CD8-positive, alpha-beta memory T cell (primary cell): ENCODE results near the gene TBC1D12. TPM values are rescaled to one million over a fixed set of nuclear protein-coding genes. Genes with fewer than 3 reads are reported as not detected.

Experiments used
- CTCF ChIA-PET: fragments of 350-600 bp; sonication (Branson Sonifier 250); formaldehyde crosslinking; loops from one replicate; lab custom pipeline; 2021; ENCODE audit warnings: antibody characterized with exemption; lab: Charles Lee
- POLR2A ChIA-PET: fragments of 350-600 bp; sonication (Branson Sonifier 250); formaldehyde crosslinking; loops from one replicate; lab custom pipeline; 2021; ENCODE audit warnings: antibody characterized with exemption; lab: Charles Lee
- DNase-seq, 5 donors: peaks; one replicate each; pipeline versions ENCODE4 v3.0.0 to v3.0.0-alpha.2; 2020 to 2022; ENCODE audit warnings: mixed read lengths in 1 of 5
- H3K27ac ChIP-seq: one replicate; pipeline ENCODE4 v1.7.0; 2013; ENCODE audit warnings: low read depth, mild to moderate bottlenecking, low read length, moderate library complexity
- H3K27me3 ChIP-seq: 2 replicates; pipeline ENCODE4 v1.7.0; 2013; ENCODE audit warnings: low read length, mild to moderate bottlenecking; ENCODE audit not compliant: insufficient read depth, poor library complexity, severe bottlenecking
- H3K36me3 ChIP-seq: 2 replicates; pipeline ENCODE4 v1.7.0; 2013; ENCODE audit warnings: mild to moderate bottlenecking, low read length, moderate library complexity; ENCODE audit not compliant: insufficient read depth
- H3K4me1 ChIP-seq: 2 replicates; pipeline ENCODE4 v1.7.0; 2013; ENCODE audit warnings: mild to moderate bottlenecking, low read length, moderate library complexity; ENCODE audit not compliant: insufficient read depth
- H3K4me3 ChIP-seq: 2 replicates; pipeline ENCODE4 v1.7.0; 2013; ENCODE audit warnings: mild to moderate bottlenecking, low read length
- H3K9me3 ChIP-seq: 2 replicates; pipeline ENCODE4 v1.7.0; 2013; ENCODE audit warnings: mild to moderate bottlenecking, low read length
- H3K27ac Mint-ChIP-seq, 8 donors: one replicate each; pipeline ENCODE4 v1.8.0; 2020 to 2021; ENCODE audit warnings: mixed read lengths in 8 of 8, mild to moderate bottlenecking in 6 of 8, inconsistent platforms in 3 of 8, moderate library complexity in 3 of 8
- H3K27me3 Mint-ChIP-seq, 2 donors: one replicate each; pipeline ENCODE4 v1.8.0; 2020 to 2021; ENCODE audit warnings: mixed read lengths in 2 of 2, mild to moderate bottlenecking in 1 of 2, moderate library complexity in 1 of 2
- H3K36me3 Mint-ChIP-seq, 3 donors: one replicate each; pipeline ENCODE4 v1.8.0; 2020 to 2021; ENCODE audit warnings: mixed read lengths in 3 of 3, inconsistent platforms in 1 of 3, mild to moderate bottlenecking in 1 of 3
- H3K4me1 Mint-ChIP-seq, 3 donors: one replicate each; pipeline ENCODE4 v1.8.0; 2020 to 2021; ENCODE audit warnings: mixed read lengths in 3 of 3, inconsistent platforms in 1 of 3, mild to moderate bottlenecking in 1 of 3
- H3K4me3 Mint-ChIP-seq, 7 donors: one replicate each; pipeline ENCODE4 v1.8.0; 2020 to 2021; ENCODE audit warnings: mixed read lengths in 7 of 7, mild to moderate bottlenecking in 6 of 7, moderate library complexity in 4 of 7, inconsistent platforms in 2 of 7
- H3K9me3 Mint-ChIP-seq, 5 donors: one replicate each; pipeline ENCODE4 v1.8.0; 2020 to 2022; ENCODE audit warnings: mixed read lengths in 5 of 5, mild to moderate bottlenecking in 3 of 5, moderate library complexity in 2 of 5, inconsistent platforms in 1 of 5
- polyA plus RNA-seq: library from polyadenylated mRNA; unstranded; fragments of 300-500 nt; fragmentation: Illumina TruSeq; gene quantifications from one replicate; pipeline ENCODE4 v1.2.3, GENCODE V29; 2021
- total RNA-seq, 2 experiments: library from RNA; stranded (reverse); gene quantifications; one replicate each; pipeline ENCODE4 v1.2.3, GENCODE V29; 2021

TBC1D12 gene
- total and polyA plus RNA-seq, 3 experiments from 2014 or later = 0.46 to 0.78 TPM; not detected in 1

DNA sequence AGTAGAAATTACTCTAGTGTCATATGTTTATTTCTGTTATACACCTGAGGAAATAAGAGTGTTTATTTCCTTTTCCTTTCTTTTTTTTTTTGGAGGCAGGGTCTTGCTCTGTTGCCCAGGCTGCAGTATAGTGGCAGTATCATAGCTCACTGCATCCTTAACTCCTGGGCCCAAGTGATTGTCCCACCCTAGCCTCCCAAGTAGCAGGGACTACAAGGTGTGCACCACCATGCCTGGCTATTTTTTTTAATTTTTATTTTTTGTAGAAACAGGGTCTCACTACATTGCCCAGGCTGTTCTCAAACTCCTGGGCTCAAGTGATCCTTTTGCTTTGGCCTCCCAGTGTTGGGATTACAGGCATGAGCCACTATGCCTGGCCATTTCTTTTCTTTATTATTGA is 37.8 kb downstream of the TBC1D12 start:
- Mint-ChIP-seq H3K27ac (no peak overlapping the region), H3K4me1 (no peaks in the 10 kb centered on the region), H3K4me3 (no peak overlapping the region), H3K27me3 (peaks cover 14 to 36% of the 10 kb centered on the region in 2 donors), H3K36me3 (no peaks in the 10 kb centered on the region), H3K9me3 (peaks cover 0 to 12% (median 8%) of the 10 kb centered on the region in 5 donors)
- Histone ChIP-seq H3K9me3 (no peaks in the 10 kb centered on the region), H3K27me3 (no peaks in the 10 kb centered on the region), H3K27ac (no peak overlapping the region), H3K4me3 (no peak overlapping the region), H3K4me1 (no peaks in the 10 kb centered on the region), H3K36me3 (no peaks in the 10 kb centered on the region)
- ChIA-PET CTCF (no interaction called here), POLR2A (no interaction called here)
- no peak for DNase-seq

DNA sequence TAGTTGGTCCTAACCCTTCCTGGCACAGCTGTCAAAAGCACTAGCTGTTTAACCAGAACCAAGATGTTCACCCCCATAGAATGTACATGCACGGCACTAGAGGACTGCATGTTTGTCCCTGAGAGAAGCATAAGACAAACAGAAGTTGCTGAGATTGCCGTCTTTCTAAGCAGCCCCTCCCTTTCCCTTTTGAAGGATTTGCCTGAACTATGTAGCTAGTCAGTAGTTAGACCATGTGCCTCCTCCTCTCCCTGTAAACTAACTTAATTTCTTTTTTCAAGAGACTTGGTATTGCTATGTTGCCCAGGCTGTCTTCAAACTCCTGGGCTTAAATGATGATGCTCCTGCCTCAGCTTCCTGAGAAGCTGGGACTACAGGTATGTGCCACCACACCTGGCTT is 40.7 kb downstream of the TBC1D12 start:
- no peak for DNase-seq
- Mint-ChIP-seq H3K4me3 (no peak overlapping the region), H3K36me3 (no peaks in the 10 kb centered on the region), H3K27me3 (peaks cover 12 to 37% of the 10 kb centered on the region in 2 donors), H3K4me1 (no peaks in the 10 kb centered on the region), H3K27ac (no peak overlapping the region), H3K9me3 (peaks cover 0 to 5% (median 0%) of the 10 kb centered on the region in 5 donors)
- H3K4me3 ChIP-seq = no peak overlapping the region
- no peak overlapping the region for H3K27ac ChIP-seq
- POLR2A ChIA-PET = no interaction called here
- no peaks in the 10 kb centered on the region for H3K36me3 ChIP-seq
- CTCF ChIA-PET = interaction anchor here (2.1 kb wide), 1 partner anchor 9 kb away, joined by 7 read pairs; no protein-coding TSS in a partner anchor
- no peaks in the 10 kb centered on the region for H3K4me1 ChIP-seq
- no peaks in the 10 kb centered on the region for H3K9me3 ChIP-seq
- H3K27me3 ChIP-seq = no peaks in the 10 kb centered on the region

DNA sequence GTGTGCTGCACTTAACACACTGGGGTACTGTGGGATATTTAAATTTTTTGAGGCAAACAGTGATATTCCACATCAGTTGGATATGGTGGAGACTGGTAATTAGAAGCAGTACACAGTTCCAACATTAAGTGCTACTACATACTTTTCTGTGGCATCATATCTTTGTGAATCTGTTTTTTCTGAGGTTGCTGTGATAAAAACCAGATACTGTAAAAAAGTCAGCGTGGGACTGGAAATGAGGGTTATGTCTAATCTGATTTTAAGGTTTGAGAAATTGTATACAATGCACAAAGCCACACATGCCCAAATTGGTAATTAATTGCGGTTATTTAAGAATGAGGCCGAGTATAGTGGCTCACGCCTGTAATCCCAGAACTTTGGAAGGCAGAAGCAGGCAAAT is 41.2 kb downstream of the TBC1D12 start:
- CTCF ChIA-PET = interaction anchor here (0.7 to 2.1 kb wide), 6 partner anchors 9 to 169 kb away, joined by 3 to 7 read pairs (median 3); no protein-coding TSS in a partner anchor
- POLR2A ChIA-PET = no interaction called here
- no peaks in the 10 kb centered on the region for H3K4me1 Mint-ChIP-seq

DNA sequence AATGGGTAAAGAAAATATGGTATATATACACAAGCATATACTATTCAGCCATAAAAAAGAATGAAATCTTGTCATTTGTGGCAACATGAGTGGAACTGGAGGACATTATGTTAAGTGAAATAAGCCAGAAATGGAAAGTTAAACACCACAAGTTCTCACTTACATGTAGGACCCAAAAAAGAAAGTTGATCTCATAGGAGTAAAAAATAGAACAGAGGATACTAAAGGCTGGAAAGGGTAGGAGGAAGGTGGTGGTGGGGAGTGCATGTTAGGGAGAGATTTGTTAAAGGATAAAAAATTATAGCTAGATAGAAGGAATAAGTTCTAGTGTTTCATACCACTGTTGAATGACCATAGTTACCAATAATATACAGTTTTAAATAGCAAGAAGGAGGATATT is 48.4 kb downstream of the TBC1D12 start:
- DNase-seq = no peak
- Mint-ChIP-seq H3K36me3 (no peaks in the 10 kb centered on the region), H3K27me3 (peaks cover 8 to 17% of the 10 kb centered on the region in 2 donors), H3K9me3 (peaks cover 0 to 3% (median 0%) of the 10 kb centered on the region in 5 donors), H3K27ac (no peak overlapping the region), H3K4me1 (no peaks in the 10 kb centered on the region), H3K4me3 (no peak overlapping the region)
- Histone ChIP-seq H3K27me3 (no peaks in the 10 kb centered on the region), H3K9me3 (no peaks in the 10 kb centered on the region), H3K4me1 (no peaks in the 10 kb centered on the region), H3K27ac (no peak overlapping the region), H3K4me3 (no peak overlapping the region), H3K36me3 (no peaks in the 10 kb centered on the region)
- CTCF ChIA-PET = no interaction called here
- POLR2A ChIA-PET = no interaction called here

More for the DNA sequence above, 41.2 kb downstream of the TBC1D12 start:
- Mint-ChIP-seq H3K27me3 (peaks cover 11 to 38% of the 10 kb centered on the region in 2 donors), H3K36me3 (no peaks in the 10 kb centered on the region), H3K27ac (no peak overlapping the region), H3K4me3 (no peak overlapping the region), H3K9me3 (peaks cover 0 to 5% (median 0%) of the 10 kb centered on the region in 5 donors)
- Histone ChIP-seq H3K4me3 (no peak overlapping the region), H3K4me1 (no peaks in the 10 kb centered on the region), H3K36me3 (no peaks in the 10 kb centered on the region), H3K27me3 (no peaks in the 10 kb centered on the region), H3K9me3 (no peaks in the 10 kb centered on the region), H3K27ac (no peak overlapping the region)
- DNase-seq = no peak

DNA sequence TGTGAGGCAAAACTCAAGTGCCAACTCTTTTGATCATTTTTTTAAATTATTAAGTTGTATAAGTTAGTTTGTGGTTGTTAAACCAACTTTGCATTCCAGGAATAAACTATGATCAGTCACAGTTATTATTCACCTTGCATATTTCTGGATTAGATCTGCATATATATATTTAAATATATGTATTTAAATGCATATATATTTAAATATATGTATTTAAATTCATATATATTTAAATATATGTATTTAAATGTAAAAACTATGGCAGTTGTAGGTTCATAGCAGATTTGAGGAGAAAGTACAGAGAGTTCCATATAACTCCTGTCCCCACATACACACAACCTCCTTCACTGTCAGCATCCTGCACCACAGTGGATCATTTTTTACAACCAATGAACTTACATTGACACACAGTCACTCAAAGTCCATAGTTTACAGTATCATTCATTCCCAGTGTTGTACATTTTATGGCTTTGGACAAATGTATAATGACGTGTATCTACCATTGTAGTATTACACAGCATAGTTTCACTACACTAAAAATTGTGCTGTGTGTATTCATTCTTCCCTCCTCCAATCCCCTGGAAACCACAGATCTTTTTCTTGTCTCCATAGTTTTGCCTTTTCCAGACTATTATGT is 49.7 kb downstream of the TBC1D12 start:
- no peaks in the 10 kb centered on the region for H3K4me1 Mint-ChIP-seq
- POLR2A ChIA-PET = no interaction called here
- no peaks in the 10 kb centered on the region for H3K36me3 Mint-ChIP-seq
- Histone ChIP-seq H3K9me3 (no peaks in the 10 kb centered on the region), H3K36me3 (no peaks in the 10 kb centered on the region), H3K4me3 (no peak overlapping the region), H3K27ac (no peak overlapping the region), H3K27me3 (no peaks in the 10 kb centered on the region), H3K4me1 (no peaks in the 10 kb centered on the region)
- CTCF ChIA-PET = no interaction called here
- H3K4me3 Mint-ChIP-seq = no peak overlapping the region
- no peak for DNase-seq
- H3K27me3 Mint-ChIP-seq = peaks cover 5 to 16% of the 10 kb centered on the region in 2 donors
- H3K27ac Mint-ChIP-seq = no peak overlapping the region
- peaks cover 0 to 9% (median 4%) of the 10 kb centered on the region in 5 donors for H3K9me3 Mint-ChIP-seq

DNA sequence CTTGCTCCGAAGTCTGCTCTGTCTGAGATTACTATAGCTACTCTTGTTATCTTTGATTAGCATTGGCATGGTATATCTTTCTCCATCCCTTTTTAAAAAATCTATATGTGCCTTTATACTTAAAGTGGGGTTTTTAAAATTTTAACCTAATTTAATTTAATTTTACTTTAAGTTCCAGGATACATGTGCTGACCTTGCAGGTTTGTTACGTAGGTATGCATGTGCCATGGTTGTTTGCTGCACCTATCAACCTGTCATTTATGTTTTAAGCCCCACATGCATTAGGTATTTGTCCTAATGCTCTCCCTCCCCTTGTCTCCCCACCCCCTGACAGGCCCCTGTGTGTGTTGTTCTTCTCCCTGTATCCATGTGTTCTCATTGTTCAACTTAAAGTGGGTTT is 54.6 kb downstream of the TBC1D12 start:
- no peaks in the 10 kb centered on the region for H3K4me1 ChIP-seq
- Mint-ChIP-seq H3K4me3 (no peak overlapping the region), H3K4me1 (no peaks in the 10 kb centered on the region), H3K27me3 (peaks cover 7 to 25% of the 10 kb centered on the region in 2 donors), H3K27ac (no peak overlapping the region), H3K9me3 (peaks cover 5 to 12% (median 9%) of the 10 kb centered on the region in 5 donors), H3K36me3 (no peaks in the 10 kb centered on the region)
- H3K4me3 ChIP-seq = no peak overlapping the region
- no peaks in the 10 kb centered on the region for H3K27me3 ChIP-seq
- ChIA-PET POLR2A (no interaction called here), CTCF (no interaction called here)
- H3K9me3 ChIP-seq = no peaks in the 10 kb centered on the region
- H3K36me3 ChIP-seq = no peaks in the 10 kb centered on the region
- no peak overlapping the region for H3K27ac ChIP-seq
- DNase-seq = no peak

DNA sequence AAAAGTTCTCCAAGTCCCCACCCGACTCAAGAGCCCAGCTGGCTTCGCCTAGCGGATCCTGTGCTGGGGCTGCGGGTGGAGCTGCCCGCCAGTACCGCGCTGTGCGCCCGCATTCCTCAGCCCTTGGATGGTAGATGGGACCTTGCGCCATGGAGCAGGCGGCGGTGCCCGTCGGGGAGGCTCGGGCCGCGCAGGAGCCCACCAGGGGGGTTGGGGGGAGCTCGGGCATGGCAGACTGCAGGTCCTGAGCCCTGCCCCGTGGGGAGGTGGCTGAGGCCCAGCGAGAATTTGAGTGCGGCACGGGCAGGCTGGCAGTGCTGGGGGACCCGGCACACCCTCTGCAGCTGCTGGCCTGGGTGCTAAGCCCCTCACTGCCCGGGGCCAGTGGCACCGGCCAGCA is 57.0 kb downstream of the TBC1D12 start:
- peaks cover 9 to 19% of the 10 kb centered on the region in 2 donors for H3K27me3 Mint-ChIP-seq
- no peak overlapping the region for H3K4me3 Mint-ChIP-seq
- H3K27ac Mint-ChIP-seq = no peak overlapping the region
- H3K9me3 ChIP-seq = no peaks in the 10 kb centered on the region
- H3K4me1 Mint-ChIP-seq = no peaks in the 10 kb centered on the region
- no peak overlapping the region for H3K27ac ChIP-seq
- ChIA-PET POLR2A (no interaction called here), CTCF (interaction anchor here (1.3 kb wide), 1 partner anchor 14 kb away, joined by 3 read pairs; no protein-coding TSS in a partner anchor)
- no peaks in the 10 kb centered on the region for H3K36me3 Mint-ChIP-seq
- peaks cover 5 to 10% (median 9%) of the 10 kb centered on the region in 5 donors for H3K9me3 Mint-ChIP-seq
- DNase-seq = no peak
- no peaks in the 10 kb centered on the region for H3K27me3 ChIP-seq
- no peak overlapping the region for H3K4me3 ChIP-seq
- H3K36me3 ChIP-seq = no peaks in the 10 kb centered on the region
- H3K4me1 ChIP-seq = no peaks in the 10 kb centered on the region

DNA sequence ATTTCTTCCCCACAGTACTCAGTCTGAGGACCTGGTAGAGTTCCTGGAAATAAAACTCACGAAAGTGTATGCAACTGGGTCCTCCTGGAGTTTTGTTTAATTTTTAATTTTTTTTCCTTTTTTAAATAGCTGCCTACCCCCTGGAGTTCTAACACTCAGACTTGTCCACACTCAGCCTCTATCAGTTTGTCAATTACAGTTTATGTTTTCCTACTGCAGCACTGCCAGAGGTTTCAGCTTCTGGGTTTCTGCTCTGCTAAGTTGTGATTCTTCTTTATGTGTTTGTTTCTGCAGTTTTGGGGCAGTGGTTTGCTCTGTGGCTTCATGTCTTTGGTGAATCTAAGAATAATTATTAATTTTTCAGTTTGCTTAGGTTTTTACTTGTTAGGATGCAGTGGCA is 59.2 kb downstream of the TBC1D12 start:
- Histone ChIP-seq H3K27ac (no peak overlapping the region), H3K4me3 (no peak overlapping the region), H3K36me3 (no peaks in the 10 kb centered on the region), H3K4me1 (no peaks in the 10 kb centered on the region), H3K9me3 (no peaks in the 10 kb centered on the region), H3K27me3 (no peaks in the 10 kb centered on the region)
- no peak for DNase-seq
- Mint-ChIP-seq H3K36me3 (no peaks in the 10 kb centered on the region), H3K9me3 (peaks cover 2 to 9% (median 5%) of the 10 kb centered on the region in 5 donors), H3K27me3 (peaks cover 7 to 12% of the 10 kb centered on the region in 2 donors), H3K4me3 (no peak overlapping the region), H3K27ac (no peak overlapping the region), H3K4me1 (no peaks in the 10 kb centered on the region)
- CTCF ChIA-PET = no interaction called here
- POLR2A ChIA-PET = no interaction called here
